Measurements from ENCODE around the gene LTBP1.
"Not testable (repeated sequence)": the region's sequence is repeated elsewhere in the genome, so short reads cannot be mapped to it uniquely, and the experiment has no call there.

LTBP1 gene

GRCh38 chr2:32976409-32977063 is 29.8 kb downstream of the LTBP1 start:
- H3K4me3 ChIP-seq (ENCODE audit: low read depth, low read length), result no peak overlapping the region
- in situ Hi-C loops (cut with HindIII; ENCODE audit: low sequenced_read_pairs), result no loop called here
- DNase-seq (ENCODE audit: low read depth, low spot score), result no peak
- TF ChIP-seq CTCF (IDR thresholded peaks at IDR 0.05; ENCODE audit: low read depth, low read length), result no peak

- in situ Hi-C loops (cut with HindIII; ENCODE audit: low sequenced_read_pairs), result no loop called here
- TF ChIP-seq CTCF (IDR thresholded peaks at IDR 0.05; ENCODE audit: low read depth, low read length), result no peak
- DNase-seq (ENCODE audit: low read depth, low spot score), result peak; percentile 1
- no peak overlapping the region for H3K4me3 ChIP-seq (ENCODE audit: low read depth, low read length)
Observed at GRCh38 chr2:32977228-32977758, 30.5 kb downstream of the LTBP1 start.

- TF ChIP-seq CTCF (IDR thresholded peaks at IDR 0.05; ENCODE audit: low read depth, low read length), result no peak
- no peak overlapping the region for H3K4me3 ChIP-seq (ENCODE audit: low read depth, low read length)
- in situ Hi-C loops (cut with HindIII; ENCODE audit: low sequenced_read_pairs), result no loop called here
- no peak for DNase-seq (ENCODE audit: low read depth, low spot score)
Observed at GRCh38 chr2:32981612-32982011, 34.9 kb downstream of the LTBP1 start.

- in situ Hi-C loops (cut with HindIII; ENCODE audit: low sequenced_read_pairs); DNase-seq (ENCODE audit: low read depth, low spot score); H3K4me3 ChIP-seq (ENCODE audit: low read depth, low read length): not testable (repeated sequence)
Observed at GRCh38 chr2:32983193-32983924, 36.6 kb downstream of the LTBP1 start.

GRCh38 chr2:32986480-32986879 is 39.7 kb downstream of the LTBP1 start:
- no peak for DNase-seq (ENCODE audit: low read depth, low spot score)
- in situ Hi-C loops (cut with HindIII; ENCODE audit: low sequenced_read_pairs), result no loop called here
- H3K4me3 ChIP-seq (ENCODE audit: low read depth, low read length), result no peak overlapping the region
- TF ChIP-seq CTCF (IDR thresholded peaks at IDR 0.05; ENCODE audit: low read depth, low read length), result no peak

GRCh38 chr2:32988525-32988924 is 41.8 kb downstream of the LTBP1 start:
- no peak for DNase-seq (ENCODE audit: low read depth, low spot score)
- no peak for TF ChIP-seq CTCF (IDR thresholded peaks at IDR 0.05; ENCODE audit: low read depth, low read length)
- no peak overlapping the region for H3K4me3 ChIP-seq (ENCODE audit: low read depth, low read length)
- in situ Hi-C loops (cut with HindIII; ENCODE audit: low sequenced_read_pairs), result no loop called here

GRCh38 chr2:32990556-32990955 is 43.8 kb downstream of the LTBP1 start:
- in situ Hi-C loops (cut with HindIII; ENCODE audit: low sequenced_read_pairs), result no loop called here
- no peak overlapping the region for H3K4me3 ChIP-seq (ENCODE audit: low read depth, low read length)
- no peak for DNase-seq (ENCODE audit: low read depth, low spot score)
- no peak for TF ChIP-seq CTCF (IDR thresholded peaks at IDR 0.05; ENCODE audit: low read depth, low read length)

Data from astrocyte of the spinal cord (primary cell).